ENCODE measurements around the gene FUZ. TPM values are rescaled to one million over a fixed set of nuclear protein-coding genes. Genes with fewer than 3 reads are reported as not detected.

The FUZ gene
- total RNA-seq, 1 experiment from 2014 or later, result 1.1 TPM

GRCh38 chr19:49854378-49855263 lies 41.5 kb upstream of the FUZ start (continued):
- TF ChIP-seq, protein P1, sequence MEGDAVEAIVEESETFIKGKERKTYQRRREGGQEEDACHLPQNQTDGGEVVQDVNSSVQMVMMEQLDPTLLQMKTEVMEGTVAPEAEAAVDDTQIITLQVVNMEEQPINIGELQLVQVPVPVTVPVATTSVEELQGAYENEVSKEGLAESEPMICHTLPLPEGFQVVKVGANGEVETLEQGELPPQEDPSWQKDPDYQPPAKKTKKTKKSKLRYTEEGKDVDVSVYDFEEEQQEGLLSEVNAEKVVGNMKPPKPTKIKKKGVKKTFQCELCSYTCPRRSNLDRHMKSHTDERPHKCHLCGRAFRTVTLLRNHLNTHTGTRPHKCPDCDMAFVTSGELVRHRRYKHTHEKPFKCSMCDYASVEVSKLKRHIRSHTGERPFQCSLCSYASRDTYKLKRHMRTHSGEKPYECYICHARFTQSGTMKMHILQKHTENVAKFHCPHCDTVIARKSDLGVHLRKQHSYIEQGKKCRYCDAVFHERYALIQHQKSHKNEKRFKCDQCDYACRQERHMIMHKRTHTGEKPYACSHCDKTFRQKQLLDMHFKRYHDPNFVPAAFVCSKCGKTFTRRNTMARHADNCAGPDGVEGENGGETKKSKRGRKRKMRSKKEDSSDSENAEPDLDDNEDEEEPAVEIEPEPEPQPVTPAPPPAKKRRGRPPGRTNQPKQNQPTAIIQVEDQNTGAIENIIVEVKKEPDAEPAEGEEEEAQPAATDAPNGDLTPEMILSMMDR (IDR thresholded peaks at IDR 0.05 in 2 of 3, conservative IDR thresholded peaks at IDR 0.05 in 1 of 3; ENCODE audit: borderline replicate concordance in 1 of 3, insufficient read depth in 1 of 3, low read depth in 2 of 3, low read length in 2 of 3), result no peak
- TF ChIP-seq TCF7L2 (IDR thresholded peaks at IDR 0.05; ENCODE audit: borderline replicate concordance, extremely low read depth, insufficient read depth, insufficient read length) (no peak), POLR2A (IDR thresholded peaks at IDR 0.05; ENCODE audit: borderline replicate concordance, extremely low read depth, insufficient read depth, insufficient read length) (no peak), JUND (IDR thresholded peaks at IDR 0.05) (no peak), SRF (IDR thresholded peaks at IDR 0.05; ENCODE audit: low read depth) (no peak), ATF3 (IDR thresholded peaks at IDR 0.05) (no peak)
- TF ChIP-seq, protein P2, sequence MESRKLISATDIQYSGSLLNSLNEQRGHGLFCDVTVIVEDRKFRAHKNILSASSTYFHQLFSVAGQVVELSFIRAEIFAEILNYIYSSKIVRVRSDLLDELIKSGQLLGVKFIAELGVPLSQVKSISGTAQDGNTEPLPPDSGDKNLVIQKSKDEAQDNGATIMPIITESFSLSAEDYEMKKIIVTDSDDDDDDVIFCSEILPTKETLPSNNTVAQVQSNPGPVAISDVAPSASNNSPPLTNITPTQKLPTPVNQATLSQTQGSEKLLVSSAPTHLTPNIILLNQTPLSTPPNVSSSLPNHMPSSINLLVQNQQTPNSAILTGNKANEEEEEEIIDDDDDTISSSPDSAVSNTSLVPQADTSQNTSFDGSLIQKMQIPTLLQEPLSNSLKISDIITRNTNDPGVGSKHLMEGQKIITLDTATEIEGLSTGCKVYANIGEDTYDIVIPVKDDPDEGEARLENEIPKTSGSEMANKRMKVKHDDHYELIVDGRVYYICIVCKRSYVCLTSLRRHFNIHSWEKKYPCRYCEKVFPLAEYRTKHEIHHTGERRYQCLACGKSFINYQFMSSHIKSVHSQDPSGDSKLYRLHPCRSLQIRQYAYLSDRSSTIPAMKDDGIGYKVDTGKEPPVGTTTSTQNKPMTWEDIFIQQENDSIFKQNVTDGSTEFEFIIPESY (IDR thresholded peaks at IDR 0.05; ENCODE audit: extremely low read depth, insufficient replicate concordance, low read length), result no peak

Measured in HCT116 (cell line).